Choroid plexus epithelial cell (primary cell): Measurements from ENCODE around the gene NPB.

Experiments
- DNase-seq: peaks from one replicate; pipeline ENCODE4 v3.0.0-alpha.2; 2010; ENCODE audit warnings: low read depth
- H3K4me3 ChIP-seq: 2 replicates; pipeline ENCODE4 v1.5.1; 2011; ENCODE audit warnings: low read depth, mild to moderate bottlenecking, control low read depth, low read length, moderate library complexity
- CTCF ChIP-seq: conservative IDR thresholded peaks from 2 replicates; pipeline ENCODE4 v1.5.1; 2011; ENCODE audit warnings: low read depth, mild to moderate bottlenecking, control low read depth, inconsistent platforms, low read length, moderate library complexity

Gene NPB

DNA sequence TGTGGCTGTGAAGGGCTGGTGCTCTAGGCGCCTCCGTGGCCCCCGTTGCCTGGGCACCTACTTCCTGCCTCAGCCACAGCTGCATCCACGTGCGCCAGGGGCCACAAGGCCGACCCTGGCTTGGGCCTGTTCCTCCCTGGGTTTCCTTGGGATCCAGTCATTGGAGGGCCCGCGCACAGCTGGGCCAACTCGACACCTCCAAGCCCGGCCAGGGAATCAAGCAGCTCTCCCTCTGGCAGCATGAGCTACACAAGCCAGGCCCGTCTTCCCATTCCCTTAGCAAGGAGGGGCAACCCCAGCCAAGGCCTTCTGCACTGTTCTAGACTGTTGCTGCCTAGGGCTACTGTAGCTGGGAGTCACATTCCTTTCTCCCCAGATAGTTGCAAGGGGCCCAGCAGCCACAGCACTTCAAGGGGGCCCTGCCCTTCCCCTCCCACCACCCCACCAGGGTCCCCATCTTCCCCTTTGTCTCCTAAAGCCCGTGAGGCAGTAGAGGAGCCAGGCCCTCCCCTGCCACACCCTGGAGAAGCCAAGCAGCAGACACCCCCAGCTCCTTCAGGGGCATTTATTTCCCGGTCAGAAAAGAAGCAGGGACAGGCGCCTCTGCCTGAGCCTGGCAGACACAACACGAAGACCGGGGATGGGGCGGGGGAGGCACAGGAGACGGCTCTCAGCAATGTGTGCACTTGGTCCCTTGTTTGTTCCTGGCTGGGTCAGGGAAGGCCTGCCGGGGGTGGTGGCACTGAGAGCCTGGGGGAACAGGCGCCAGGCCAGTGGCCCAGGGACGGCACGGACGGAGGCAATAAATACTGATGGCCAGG, 34.7 kb upstream of the NPB start:
- no peak overlapping the region for H3K4me3 ChIP-seq
- DNase-seq = peak; percentile 67
- TF ChIP-seq CTCF = no peak

- no peak for TF ChIP-seq CTCF
- DNase-seq = no peak
- H3K4me3 ChIP-seq = no peak overlapping the region
Measured at GRCh38 chr17:81867991-81868673, 33.9 kb upstream of the NPB start.

GRCh38 chr17:81868674-81869220, 33.3 kb upstream of the NPB start:
- H3K4me3 ChIP-seq = peak overlapping the region; percentile 82
- peak; percentile 92 for DNase-seq
- TF ChIP-seq CTCF = no peak

DNA sequence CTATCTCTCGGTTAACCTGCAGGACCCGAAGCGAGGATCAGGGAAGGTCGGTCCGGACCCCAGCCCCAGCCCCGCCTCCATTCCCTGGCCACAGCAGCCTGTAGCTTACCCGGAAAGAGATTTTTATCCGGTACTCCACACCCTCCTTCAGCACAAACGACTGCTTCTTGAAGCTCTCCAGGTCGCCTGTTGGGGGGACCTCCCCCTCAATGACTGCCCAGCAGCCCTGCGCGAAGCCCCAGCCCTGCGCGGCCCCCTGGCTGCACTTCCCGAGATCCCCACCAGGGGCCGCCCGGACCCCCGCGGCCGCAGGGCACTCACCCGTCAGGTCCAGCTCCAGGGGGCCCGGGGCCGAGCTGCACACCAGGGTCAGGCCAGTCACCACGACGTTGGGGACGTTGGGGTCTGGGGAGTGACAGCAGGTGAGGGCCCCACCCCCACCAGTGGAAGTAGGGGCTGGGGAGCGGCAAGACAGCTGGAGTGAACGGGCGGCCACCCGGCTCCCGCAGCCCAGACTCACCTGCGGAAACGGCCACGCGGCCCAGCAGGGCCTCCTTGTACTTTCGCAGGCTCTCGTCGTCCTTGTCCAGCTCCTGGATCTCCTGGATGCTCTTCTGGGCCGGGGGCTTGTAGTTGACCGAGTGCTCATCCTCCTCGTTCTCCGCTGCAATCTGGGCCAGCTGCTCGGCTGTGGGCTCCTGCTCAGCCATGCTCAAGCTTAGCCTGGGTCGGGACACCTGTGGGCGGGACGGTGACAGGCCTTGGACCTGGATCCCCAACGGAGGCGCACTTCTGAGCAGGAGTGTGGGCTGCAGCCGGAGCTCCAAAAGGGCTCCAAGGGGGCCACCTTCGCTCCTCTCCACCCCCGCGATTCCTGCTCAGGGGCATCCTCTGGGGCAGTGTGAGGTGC, 32.6 kb upstream of the NPB start:
- peak; percentile 36 for DNase-seq
- H3K4me3 ChIP-seq = peak overlapping the region; percentile 82
- TF ChIP-seq CTCF = peak; percentile 61

- TF ChIP-seq CTCF = no peak
- H3K4me3 ChIP-seq = peak overlapping the region; percentile 82
- peak; percentile 74 for DNase-seq
Measured at GRCh38 chr17:81870131-81870980, 31.7 kb upstream of the NPB start.

- H3K4me3 ChIP-seq = peak within 1 kb of the TSS; percentile 82
- no peak for TF ChIP-seq CTCF
- DNase-seq = peak; percentile 10
Measured at GRCh38 chr17:81870981-81871386, 31.1 kb upstream of the NPB start, which contains the start of gene ARHGDIA. Gene ARHGDIA (minus strand): TSS chr17:81871337. CDS start chr17:81869930, 1,407 bp downstream.
